ENCODE results near the gene SEC14L3. TPM values are rescaled to one million over a fixed set of nuclear protein-coding genes. Genes with fewer than 3 reads are reported as not detected.

SEC14L3 gene
- total RNA-seq, 2 donors from 2014 or later, result not detected

- no peak overlapping the region for H3K4me3 Mint-ChIP-seq
- DNase-seq (ENCODE audit: low spot score) (no peak), ATAC-seq (no peak)
- no peaks in the 10 kb centered on the region for H3K4me1 Mint-ChIP-seq (ENCODE audit: low read depth in 2 of 2)
- no peak overlapping the region for H3K27ac Mint-ChIP-seq
- H3K36me3 Mint-ChIP-seq, result no peaks in the 10 kb centered on the region
- peaks cover 7 to 16% of the 10 kb centered on the region in 2 donors for H3K27me3 Mint-ChIP-seq
- no peaks in the 10 kb centered on the region for H3K9me3 Mint-ChIP-seq
These were observed 28.8 kb upstream of the SEC14L3 start for GRCh38 chr22:30500628-30501027.

- Mint-ChIP-seq H3K4me1 (ENCODE audit: low read depth in 2 of 2) (no peaks in the 10 kb centered on the region), H3K4me3 (no peak overlapping the region), H3K9me3 (no peaks in the 10 kb centered on the region), H3K36me3 (no peaks in the 10 kb centered on the region), H3K27ac (no peak overlapping the region), H3K27me3 (peaks cover 0 to 9% of the 10 kb centered on the region in 2 donors)
- DNase-seq (ENCODE audit: low spot score) (no peak), ATAC-seq (no peak)
These were observed 25.8 kb upstream of the SEC14L3 start for GRCh38 chr22:30497466-30498150.

DNA sequence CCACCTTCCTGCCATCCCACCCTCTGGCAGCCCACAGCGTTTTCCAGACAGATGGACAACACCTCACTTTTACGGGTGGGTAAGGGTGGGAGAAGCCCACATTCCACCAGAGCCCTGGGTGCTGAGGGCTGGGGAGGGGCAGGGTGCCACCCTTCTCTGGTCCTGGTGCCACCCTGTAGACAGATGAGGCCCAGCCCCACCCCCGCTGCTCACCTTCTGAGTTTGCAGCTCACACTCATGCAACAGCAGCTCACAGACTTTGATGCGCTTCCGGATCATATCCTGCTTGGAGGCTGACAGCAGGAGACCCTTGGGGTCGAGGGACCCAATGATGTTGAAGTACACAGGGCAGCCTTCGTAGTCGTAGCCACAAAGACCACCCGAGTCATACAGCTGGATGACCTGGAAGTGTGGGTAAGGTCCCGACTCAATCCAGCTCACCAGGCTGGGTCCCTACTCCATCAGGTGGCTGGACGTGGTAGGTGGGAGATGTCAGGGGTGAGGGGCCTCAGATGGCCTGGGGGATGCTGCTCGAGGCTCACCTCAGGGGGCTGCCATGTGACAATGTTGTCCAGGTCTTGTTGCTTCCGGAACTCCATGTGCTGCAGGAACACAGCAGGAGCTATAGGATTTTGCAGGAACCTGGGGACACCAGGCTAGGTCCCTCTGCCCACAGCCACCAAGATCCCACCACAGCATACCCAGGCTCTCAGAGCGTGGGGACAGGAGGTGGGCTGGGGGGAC lies 23.4 kb upstream of the SEC14L3 start:
- H3K36me3 Mint-ChIP-seq, result no peaks in the 10 kb centered on the region
- no peak overlapping the region for H3K4me3 Mint-ChIP-seq
- H3K9me3 Mint-ChIP-seq, result no peaks in the 10 kb centered on the region
- DNase-seq (ENCODE audit: low spot score) (no peak), ATAC-seq (no peak)
- peaks cover 0 to 4% of the 10 kb centered on the region in 2 donors for H3K27me3 Mint-ChIP-seq
- H3K27ac Mint-ChIP-seq, result no peak overlapping the region
- H3K4me1 Mint-ChIP-seq (ENCODE audit: low read depth in 2 of 2), result no peaks in the 10 kb centered on the region

GRCh38 chr22:30492144-30492543 lies 20.3 kb upstream of the SEC14L3 start:
- Mint-ChIP-seq H3K4me3 (no peak overlapping the region), H3K36me3 (no peaks in the 10 kb centered on the region), H3K27me3 (peaks cover 0 to 2% of the 10 kb centered on the region in 2 donors), H3K27ac (no peak overlapping the region), H3K4me1 (ENCODE audit: low read depth in 2 of 2) (no peaks in the 10 kb centered on the region), H3K9me3 (no peaks in the 10 kb centered on the region)
- DNase-seq (ENCODE audit: low spot score) (no peak), ATAC-seq (no peak)

DNA sequence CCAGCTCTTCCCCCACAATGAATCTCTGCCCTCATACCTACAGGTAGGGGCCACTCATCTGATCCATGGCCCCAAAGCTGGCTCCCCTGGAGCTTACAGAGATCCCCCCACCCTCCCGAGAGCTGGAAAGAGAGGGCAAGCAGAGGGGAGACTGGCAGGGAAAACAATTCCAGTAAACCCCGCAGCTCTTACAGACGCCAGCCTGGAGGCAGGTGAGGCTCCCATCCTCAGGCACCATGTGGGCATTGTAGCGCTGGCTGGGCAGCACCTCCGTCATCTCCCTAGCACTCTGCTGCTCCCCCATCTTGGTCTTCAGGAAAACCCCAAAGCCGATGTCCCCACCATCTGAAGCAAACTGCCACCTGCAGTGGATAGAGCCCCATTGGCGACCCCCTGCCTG lies 19.6 kb upstream of the SEC14L3 start:
- Mint-ChIP-seq H3K27ac (no peak overlapping the region), H3K4me1 (ENCODE audit: low read depth in 2 of 2) (no peaks in the 10 kb centered on the region), H3K36me3 (no peaks in the 10 kb centered on the region), H3K9me3 (no peaks in the 10 kb centered on the region), H3K27me3 (peaks cover 0 to 5% of the 10 kb centered on the region in 2 donors), H3K4me3 (no peak overlapping the region)
- DNase-seq (ENCODE audit: low spot score), result no peak
- no peak for ATAC-seq

- DNase-seq (ENCODE audit: low spot score) (no peak), ATAC-seq (no peak)
- Mint-ChIP-seq H3K4me1 (ENCODE audit: low read depth in 2 of 2) (no peaks in the 10 kb centered on the region), H3K36me3 (no peaks in the 10 kb centered on the region), H3K27me3 (peaks cover 0 to 5% of the 10 kb centered on the region in 2 donors), H3K4me3 (no peak overlapping the region), H3K27ac (no peak overlapping the region), H3K9me3 (no peaks in the 10 kb centered on the region)
These were observed 18.6 kb upstream of the SEC14L3 start for GRCh38 chr22:30490399-30490798.

DNA sequence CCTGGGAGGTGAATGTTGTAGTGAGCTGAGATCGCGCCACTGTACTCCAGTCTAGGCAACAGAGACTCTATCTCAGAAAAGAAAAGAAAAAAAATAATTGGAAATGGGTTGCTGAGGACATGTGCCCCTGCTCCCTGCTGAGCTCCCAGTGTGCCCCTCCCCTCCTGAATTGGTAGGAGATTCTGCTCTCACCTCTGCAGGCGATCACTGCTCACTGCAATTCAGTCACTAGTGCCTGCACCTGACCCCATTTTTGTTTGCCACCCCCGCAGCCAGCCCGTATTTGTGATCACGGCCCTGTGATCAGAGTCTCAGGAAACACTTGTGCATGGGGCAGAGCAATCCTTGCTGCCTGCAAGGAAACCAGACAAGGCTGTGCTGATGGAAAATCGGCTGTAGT lies 16.3 kb upstream of the SEC14L3 start:
- Mint-ChIP-seq H3K36me3 (no peaks in the 10 kb centered on the region), H3K27ac (no peak overlapping the region), H3K4me3 (no peak overlapping the region), H3K4me1 (ENCODE audit: low read depth in 2 of 2) (no peaks in the 10 kb centered on the region), H3K27me3 (peaks cover 0 to 3% of the 10 kb centered on the region in 2 donors), H3K9me3 (no peaks in the 10 kb centered on the region)
- ATAC-seq, result no peak
- DNase-seq (ENCODE audit: low spot score), result no peak

GRCh38 chr22:30486661-30487115 lies 14.9 kb upstream of the SEC14L3 start:
- ATAC-seq (no peak), DNase-seq (ENCODE audit: low spot score) (no peak)
- Mint-ChIP-seq H3K4me1 (ENCODE audit: low read depth in 2 of 2) (no peaks in the 10 kb centered on the region), H3K27me3 (peaks cover 6 to 9% of the 10 kb centered on the region in 2 donors), H3K36me3 (no peaks in the 10 kb centered on the region), H3K4me3 (no peak overlapping the region), H3K27ac (no peak overlapping the region), H3K9me3 (no peaks in the 10 kb centered on the region)

DNA sequence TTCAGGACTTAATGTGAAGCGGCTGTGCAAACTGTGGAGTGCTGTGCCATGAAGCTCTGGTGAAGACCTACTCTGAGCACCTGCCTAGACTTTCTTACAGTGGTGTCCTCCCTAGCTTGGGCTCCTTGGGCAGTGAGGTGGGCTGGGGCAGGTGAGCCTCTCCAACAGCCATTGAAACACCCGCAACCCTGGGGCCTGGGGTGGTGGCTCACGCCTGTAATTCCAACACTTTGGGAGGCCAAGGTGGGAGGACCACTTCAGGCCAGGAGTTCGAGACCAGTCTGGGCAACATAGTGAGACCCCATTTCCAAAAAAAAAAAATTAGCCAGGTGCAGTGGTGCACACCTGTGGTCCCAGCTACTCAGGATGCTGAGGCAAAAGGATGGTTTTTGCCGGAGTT lies 14.3 kb upstream of the SEC14L3 start:
- Mint-ChIP-seq H3K27me3 (peaks cover 8 to 10% of the 10 kb centered on the region in 2 donors), H3K27ac (no peak overlapping the region), H3K36me3 (no peaks in the 10 kb centered on the region), H3K4me3 (no peak overlapping the region), H3K4me1 (ENCODE audit: low read depth in 2 of 2) (no peaks in the 10 kb centered on the region), H3K9me3 (no peaks in the 10 kb centered on the region)
- DNase-seq (ENCODE audit: low spot score) (no peak), ATAC-seq (no peak)

DNA sequence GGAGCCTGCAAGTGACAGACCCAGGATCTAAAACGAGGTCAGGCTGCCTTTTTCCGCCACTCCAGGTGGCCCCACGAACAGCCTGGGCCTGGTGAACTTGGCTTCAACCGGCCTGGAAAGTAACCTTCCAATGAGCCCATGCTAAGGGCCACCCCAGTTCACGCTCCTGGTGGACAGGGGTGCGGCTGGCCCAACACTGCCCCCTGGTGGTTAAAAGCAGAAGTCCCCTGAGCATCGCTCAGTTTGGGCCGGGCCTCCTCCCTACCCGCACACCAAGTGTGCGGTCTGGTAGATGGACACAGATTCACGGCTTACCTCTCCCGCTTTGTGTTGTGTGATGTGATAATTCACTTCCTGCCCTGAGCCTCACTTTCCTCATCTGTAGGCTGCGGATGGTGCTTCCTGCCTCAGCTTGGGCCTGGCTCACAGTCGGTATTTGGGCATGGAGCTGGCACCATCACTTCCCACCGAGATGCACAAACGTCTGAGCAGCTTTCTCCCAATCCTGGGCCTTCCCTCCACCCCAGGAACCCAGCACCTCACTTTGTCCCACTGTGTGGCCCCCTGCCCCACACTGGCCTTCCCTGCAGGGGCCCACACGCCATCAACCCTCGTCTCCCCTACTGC lies 13.7 kb upstream of the SEC14L3 start:
- ATAC-seq (peak; percentile 90), DNase-seq (ENCODE audit: low spot score) (peak; percentile 83)
- no peaks in the 10 kb centered on the region for H3K36me3 Mint-ChIP-seq
- H3K9me3 Mint-ChIP-seq, result no peaks in the 10 kb centered on the region
- H3K4me1 Mint-ChIP-seq (ENCODE audit: low read depth in 2 of 2), result no peaks in the 10 kb centered on the region
- H3K27me3 Mint-ChIP-seq, result peaks cover 8 to 10% of the 10 kb centered on the region in 2 donors
- peak overlapping the region in 1 of 2 donors; percentile 10 for H3K27ac Mint-ChIP-seq
- no peak overlapping the region for H3K4me3 Mint-ChIP-seq

DNA sequence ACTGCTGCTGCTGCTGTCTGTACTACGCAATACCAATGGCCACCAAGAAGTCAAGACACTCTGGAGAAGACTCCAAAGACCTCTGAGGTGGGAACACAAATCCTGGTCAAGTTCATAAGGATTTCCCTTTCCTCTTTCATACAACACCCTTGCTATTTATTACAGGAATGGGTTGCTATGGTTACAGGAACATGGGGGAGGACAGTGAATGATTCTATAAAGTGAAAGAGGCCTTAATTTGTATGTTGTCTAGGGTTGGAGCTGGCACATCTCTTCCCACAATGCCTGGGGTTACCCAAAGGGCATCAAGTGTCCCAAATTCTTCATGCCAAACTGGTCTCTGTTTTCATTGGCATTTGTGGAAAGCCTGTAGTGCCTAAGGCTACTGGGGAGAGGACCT lies 11.4 kb upstream of the SEC14L3 start:
- H3K36me3 Mint-ChIP-seq, result no peaks in the 10 kb centered on the region
- peaks cover 8 to 10% of the 10 kb centered on the region in 2 donors for H3K27me3 Mint-ChIP-seq
- ATAC-seq (no peak), DNase-seq (ENCODE audit: low spot score) (no peak)
- no peaks in the 10 kb centered on the region for H3K4me1 Mint-ChIP-seq (ENCODE audit: low read depth in 2 of 2)
- H3K9me3 Mint-ChIP-seq, result no peaks in the 10 kb centered on the region
- H3K4me3 Mint-ChIP-seq, result no peak overlapping the region
- no peak overlapping the region for H3K27ac Mint-ChIP-seq

- Mint-ChIP-seq H3K4me1 (ENCODE audit: low read depth in 2 of 2) (no peaks in the 10 kb centered on the region), H3K27ac (no peak overlapping the region), H3K4me3 (no peak overlapping the region), H3K36me3 (no peaks in the 10 kb centered on the region), H3K27me3 (peaks cover 10 to 16% of the 10 kb centered on the region in 2 donors), H3K9me3 (no peaks in the 10 kb centered on the region)
- no peak for ATAC-seq
- DNase-seq (ENCODE audit: low spot score), result no peak
These were observed 9.9 kb upstream of the SEC14L3 start for GRCh38 chr22:30481711-30482110.

- ATAC-seq (no peak), DNase-seq (ENCODE audit: low spot score) (no peak)
- Mint-ChIP-seq H3K27me3 (peaks cover 13 to 16% of the 10 kb centered on the region in 2 donors), H3K4me1 (ENCODE audit: low read depth in 2 of 2) (no peaks in the 10 kb centered on the region), H3K4me3 (no peak overlapping the region), H3K9me3 (no peaks in the 10 kb centered on the region), H3K27ac (no peak overlapping the region), H3K36me3 (no peaks in the 10 kb centered on the region)
These were observed 8.2 kb upstream of the SEC14L3 start for GRCh38 chr22:30479981-30480380.
